MM.1S (cell line): Measurements from ENCODE around the gene KCNJ1.
A peak's percentile ranks its signal among the peaks of the same experiment; 100 is the strongest.

Experiments
- DNase-seq: peaks from one replicate; pipeline ENCODE4 v3.0.0-alpha.2; 2015
- H2AFZ ChIP-seq: fragments of 300-600 bp; sonication (generic); 2 replicates; pipeline ENCODE4 v1.6.0; 2016; ENCODE audit warnings: antibody characterized with exemption, low read length
- H3F3A ChIP-seq: fragments of 300-600 bp; sonication (generic); 2 replicates; pipeline ENCODE4 v1.6.1; 2016; ENCODE audit warnings: mild to moderate bottlenecking, antibody characterized with exemption, low read length, moderate library complexity, mixed read lengths; ENCODE audit not compliant: insufficient read depth
- H3K27ac ChIP-seq: fragments of 300-600 bp; sonication (generic); 2 replicates; pipeline ENCODE4 v1.5.1; 2016; ENCODE audit warnings: mild to moderate bottlenecking, low read length
- H3K27me3 ChIP-seq: fragments of 300-600 bp; sonication (generic); replicated peaks from 2 replicates; pipeline ENCODE4 v1.6.0; 2016; ENCODE audit warnings: low read length; ENCODE audit not compliant: insufficient read depth
- H3K36me3 ChIP-seq: fragments of 300-600 bp; sonication (generic); replicated peaks from 2 replicates; pipeline ENCODE4 v1.6.1; 2016; ENCODE audit warnings: mild to moderate bottlenecking, low read length, mixed read lengths; ENCODE audit not compliant: insufficient read depth
- H3K4me1 ChIP-seq: fragments of 300-600 bp; sonication (generic); 2 replicates; pipeline ENCODE4 v1.6.1; 2016; ENCODE audit warnings: low read length, mixed read lengths
- H3K4me2 ChIP-seq: fragments of 300-600 bp; sonication (generic); 2 replicates; pipeline ENCODE4 v1.6.0; 2016; ENCODE audit warnings: low read depth, low read length
- H3K4me3 ChIP-seq: fragments of 300-600 bp; sonication (generic); 2 replicates; pipeline ENCODE4 v1.5.1; 2016; ENCODE audit warnings: low read length, mixed read lengths
- H3K79me2 ChIP-seq: fragments of 300-600 bp; sonication (generic); 2 replicates; pipeline ENCODE4 v1.6.1; 2016; ENCODE audit warnings: mixed run types, low read length, mixed read lengths
- H3K9ac ChIP-seq: fragments of 300-600 bp; sonication (generic); 2 replicates; pipeline ENCODE4 v1.6.1; 2016; ENCODE audit warnings: low read length, mixed read lengths
- H3K9me2 ChIP-seq: fragments of 300-600 bp; sonication (generic); replicated peaks from 2 replicates; pipeline ENCODE4 v1.6.1; 2016; ENCODE audit warnings: mild to moderate bottlenecking, low read length, mixed read lengths; ENCODE audit not compliant: insufficient read depth
- H3K9me3 ChIP-seq: fragments of 300-600 bp; sonication (generic); replicated peaks from 2 replicates; pipeline ENCODE4 v1.6.1; 2016; ENCODE audit warnings: mild to moderate bottlenecking, low read length, mixed read lengths; ENCODE audit not compliant: insufficient read depth
- H4K20me1 ChIP-seq: fragments of 300-600 bp; sonication (generic); 2 replicates; pipeline ENCODE4 v1.6.1; 2016; ENCODE audit warnings: mild to moderate bottlenecking, low read length, moderate library complexity, mixed read lengths; ENCODE audit not compliant: insufficient read depth
- EZH2 ChIP-seq: fragments of 300-600 bp; sonication (generic); optimal IDR thresholded peaks from 2 replicates; pipeline ENCODE3; 2017; ENCODE audit warnings: low read depth, mild to moderate bottlenecking, antibody characterized with exemption, low read length, mixed read lengths
- EZH2phosphoT487 ChIP-seq: fragments of 300-600 bp; sonication (generic); IDR thresholded peaks from 2 replicates; pipeline ENCODE4 v1.6.1; 2018; ENCODE audit warnings: antibody characterized with exemption, low read length
- TF ChIP-seq, protein P1 (sequence below): fragments of 300-600 bp; sonication (generic); IDR thresholded peaks from 2 replicates; pipeline ENCODE4 v1.5.1; 2016; ENCODE audit warnings: antibody characterized with exemption, low read length, mixed read lengths

The KCNJ1 gene

DNA sequence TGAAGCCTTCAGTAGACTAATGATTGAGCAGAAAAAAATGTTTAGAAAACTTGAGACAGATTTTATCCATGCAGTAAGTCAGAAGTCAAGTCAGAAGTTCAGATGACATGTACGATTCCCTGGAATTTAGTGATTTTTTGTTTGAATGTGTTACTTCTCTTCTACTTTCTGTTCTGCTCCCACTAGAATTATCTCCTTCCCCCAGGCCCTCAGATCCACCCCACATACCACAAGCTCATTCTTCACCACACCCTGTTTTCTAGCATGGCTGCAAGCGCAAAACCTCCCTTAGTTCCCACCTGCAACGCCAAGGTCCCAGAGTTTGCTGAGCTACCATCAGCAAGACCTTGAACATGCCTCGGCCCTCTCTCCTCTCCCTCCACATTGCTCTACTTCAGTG lies 64.1 kb downstream of the KCNJ1 start:
- Histone ChIP-seq H3K9me2 (no peaks in the 10 kb centered on the region), H3K27ac (no peak overlapping the region), H3K9ac (no peak overlapping the region), H3K36me3 (peaks cover 9% of the 10 kb centered on the region), H4K20me1 (peaks cover 8% of the 10 kb centered on the region; the same call in 1 of the 2 replicates), H3K4me1 (no peaks in the 10 kb centered on the region), H2AFZ (no peak overlapping the region), H3K79me2 (peaks cover 97% of the 10 kb centered on the region), H3K27me3 (no peaks in the 10 kb centered on the region), H3K4me3 (no peak overlapping the region), H3K9me3 (no peaks in the 10 kb centered on the region), H3K4me2 (no peak overlapping the region), H3F3A (peaks cover 3% of the 10 kb centered on the region; the same call in 1 of the 2 replicates)
- TF ChIP-seq EZH2 (no peak), EZH2phosphoT487 (no peak)
- TF ChIP-seq, protein P1, sequence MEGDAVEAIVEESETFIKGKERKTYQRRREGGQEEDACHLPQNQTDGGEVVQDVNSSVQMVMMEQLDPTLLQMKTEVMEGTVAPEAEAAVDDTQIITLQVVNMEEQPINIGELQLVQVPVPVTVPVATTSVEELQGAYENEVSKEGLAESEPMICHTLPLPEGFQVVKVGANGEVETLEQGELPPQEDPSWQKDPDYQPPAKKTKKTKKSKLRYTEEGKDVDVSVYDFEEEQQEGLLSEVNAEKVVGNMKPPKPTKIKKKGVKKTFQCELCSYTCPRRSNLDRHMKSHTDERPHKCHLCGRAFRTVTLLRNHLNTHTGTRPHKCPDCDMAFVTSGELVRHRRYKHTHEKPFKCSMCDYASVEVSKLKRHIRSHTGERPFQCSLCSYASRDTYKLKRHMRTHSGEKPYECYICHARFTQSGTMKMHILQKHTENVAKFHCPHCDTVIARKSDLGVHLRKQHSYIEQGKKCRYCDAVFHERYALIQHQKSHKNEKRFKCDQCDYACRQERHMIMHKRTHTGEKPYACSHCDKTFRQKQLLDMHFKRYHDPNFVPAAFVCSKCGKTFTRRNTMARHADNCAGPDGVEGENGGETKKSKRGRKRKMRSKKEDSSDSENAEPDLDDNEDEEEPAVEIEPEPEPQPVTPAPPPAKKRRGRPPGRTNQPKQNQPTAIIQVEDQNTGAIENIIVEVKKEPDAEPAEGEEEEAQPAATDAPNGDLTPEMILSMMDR, result no peak
- DNase-seq, result no peak

DNA sequence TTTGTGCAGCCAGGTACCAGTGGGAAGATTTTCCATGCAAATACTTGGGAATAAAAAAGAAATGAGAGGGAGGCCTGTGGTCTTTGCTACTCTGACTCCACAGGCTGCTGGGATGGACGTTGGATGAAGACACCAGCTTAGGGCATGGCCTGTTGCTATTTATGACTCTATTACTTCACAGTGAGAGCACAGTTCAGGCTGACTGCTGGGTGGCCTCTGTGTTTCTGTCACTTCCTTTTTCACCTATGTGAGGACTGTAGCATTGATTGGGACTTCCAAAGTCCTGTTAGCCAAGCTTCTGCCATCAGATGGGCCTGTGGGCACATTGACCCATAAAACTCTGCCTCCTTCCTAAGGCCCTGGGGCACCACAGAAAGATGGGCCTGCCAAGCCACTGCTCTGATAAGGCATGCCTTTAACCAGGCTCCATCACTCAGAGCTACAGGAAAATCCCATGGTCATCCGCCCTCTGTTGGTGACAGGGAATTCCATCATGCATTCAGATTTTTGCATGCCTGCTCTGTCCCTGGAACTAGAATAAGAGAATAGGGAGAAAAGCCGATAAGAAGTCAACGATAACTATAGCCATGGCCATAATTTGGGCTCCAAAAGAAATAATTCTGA lies 64.6 kb downstream of the KCNJ1 start:
- DNase-seq, result no peak

DNA sequence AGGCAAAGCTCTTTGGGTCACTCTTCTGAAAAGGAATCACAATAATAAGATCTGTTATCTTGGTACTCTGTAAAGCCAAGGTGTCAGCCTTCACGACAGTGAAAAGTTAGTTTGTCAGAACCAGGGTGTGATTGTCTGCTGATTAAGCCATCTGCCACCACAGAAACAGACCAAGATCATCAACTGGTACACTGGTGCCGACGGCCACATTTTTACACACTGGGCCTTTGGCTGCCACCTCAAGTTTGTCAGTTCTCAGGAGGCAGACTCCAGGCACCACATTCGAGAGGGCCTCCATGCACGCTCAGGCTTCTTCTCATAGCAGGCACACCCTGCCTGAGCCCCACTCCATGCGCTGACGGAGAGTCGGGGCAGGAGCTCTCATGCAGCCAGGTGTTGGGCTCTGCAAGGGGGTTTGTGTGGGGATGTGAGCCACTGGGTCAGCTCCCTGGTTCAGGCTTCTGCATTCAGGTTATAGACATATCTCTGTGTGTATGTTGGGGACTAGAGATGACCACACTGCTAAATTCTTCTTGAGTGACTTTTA lies 66.2 kb downstream of the KCNJ1 start:
- H2AFZ ChIP-seq, result no peak overlapping the region
- peaks cover 11% of the 10 kb centered on the region; the same call in 1 of the 2 replicates for H4K20me1 ChIP-seq
- no peaks in the 10 kb centered on the region for H3K9me2 ChIP-seq
- no peak overlapping the region for H3K4me3 ChIP-seq
- no peak overlapping the region for H3K4me2 ChIP-seq
- H3K9ac ChIP-seq, result no peak overlapping the region
- peaks cover 8% of the 10 kb centered on the region for H3K36me3 ChIP-seq
- peaks cover 3% of the 10 kb centered on the region; the same call in 1 of the 2 replicates for H3F3A ChIP-seq
- no peak for DNase-seq
- H3K79me2 ChIP-seq, result peaks cover 98% of the 10 kb centered on the region
- peaks cover 3% of the 10 kb centered on the region for H3K4me1 ChIP-seq
- no peak overlapping the region for H3K27ac ChIP-seq
- no peaks in the 10 kb centered on the region for H3K27me3 ChIP-seq
- no peaks in the 10 kb centered on the region for H3K9me3 ChIP-seq
- TF ChIP-seq, protein P1, result no peak
- TF ChIP-seq EZH2, result no peak

More for the DNA sequence above, 64.6 kb downstream of the KCNJ1 start:
- peaks cover 97% of the 10 kb centered on the region for H3K79me2 ChIP-seq
- TF ChIP-seq, protein P1, result peak; percentile 19; the same call in 1 of the 2 replicates
- TF ChIP-seq EZH2phosphoT487 (no peak), EZH2 (no peak)
- no peak overlapping the region for H3K9ac ChIP-seq
- H3K4me3 ChIP-seq, result no peak overlapping the region
- H3K9me3 ChIP-seq, result no peaks in the 10 kb centered on the region
- H3K9me2 ChIP-seq, result no peaks in the 10 kb centered on the region
- peaks cover 9% of the 10 kb centered on the region; the same call in 1 of the 2 replicates for H4K20me1 ChIP-seq
- H3K4me2 ChIP-seq, result no peak overlapping the region
- H3K36me3 ChIP-seq, result peaks cover 9% of the 10 kb centered on the region
- H3F3A ChIP-seq, result peaks cover 3% of the 10 kb centered on the region; the same call in 1 of the 2 replicates
- no peak overlapping the region for H2AFZ ChIP-seq
- no peak overlapping the region for H3K27ac ChIP-seq
- H3K27me3 ChIP-seq, result no peaks in the 10 kb centered on the region
- no peaks in the 10 kb centered on the region for H3K4me1 ChIP-seq
